HepG2 (cell line): Measurements from ENCODE around the gene HDAC5. TPM values are rescaled to one million over a fixed set of nuclear protein-coding genes. Genes with fewer than 3 reads are reported as not detected.

ENCODE experiments used
- BCL6 ChIP-seq: IDR thresholded peaks from 2 replicates; pipeline ENCODE4 v1.6.1; 2016; ENCODE audit warnings: missing genetic modification reagents, missing compliant biosample characterization
- CREBL2 ChIP-seq: sonication (generic); formaldehyde crosslinking; IDR thresholded peaks from 2 replicates; pipeline ENCODE4 v1.8.1; 2023; ENCODE audit warnings: missing genetic modification reagents, mild to moderate bottlenecking, borderline replicate concordance
- E2F5 ChIP-seq: sonication (generic); formaldehyde crosslinking; conservative IDR thresholded peaks from 2 replicates; pipeline ENCODE4 v1.4.0; 2020; ENCODE audit warnings: missing genetic modification reagents
- FOSL2 ChIP-seq: sonication (generic); formaldehyde crosslinking; IDR thresholded peaks from 2 replicates; pipeline ENCODE4 v1.4.0; 2020; ENCODE audit warnings: missing genetic modification reagents
- FOXP1 ChIP-seq, 2 experiments: fragments of 450-650 bp in 1 of 2; IDR thresholded peaks; 2 replicates each; pipeline ENCODE4 v1.6.1; 2017 to 2018; ENCODE audit warnings: antibody characterized with exemption in 1 of 2
- HDAC1 ChIP-seq: sonication (generic); formaldehyde crosslinking; IDR thresholded peaks from 2 replicates; pipeline ENCODE4 v1.5.1; 2020; ENCODE audit warnings: mild to moderate bottlenecking, missing genetic modification reagents
- HES4 ChIP-seq: sonication (generic); formaldehyde crosslinking; IDR thresholded peaks from 2 replicates; pipeline ENCODE4 v1.9.0; 2021; ENCODE audit warnings: mild to moderate bottlenecking, missing genetic modification reagents, borderline replicate concordance
- HNF4A ChIP-seq: sonication (generic); formaldehyde crosslinking; IDR thresholded peaks from 2 replicates; pipeline ENCODE4 v1.4.0; 2020; ENCODE audit warnings: missing genetic modification reagents
- JUN ChIP-seq: sonication (generic); formaldehyde crosslinking; IDR thresholded peaks from 2 replicates; pipeline ENCODE4 v1.4.0; 2020; ENCODE audit warnings: mild to moderate bottlenecking, missing genetic modification reagents
- KDM4B ChIP-seq: sonication (generic); formaldehyde crosslinking; IDR thresholded peaks from 2 replicates; pipeline ENCODE4 v1.4.0; 2020; ENCODE audit warnings: missing genetic modification reagents
- MAF1 ChIP-seq: sonication (generic); formaldehyde crosslinking; IDR thresholded peaks from 2 replicates; pipeline ENCODE4 v1.5.0; 2020; ENCODE audit warnings: missing genetic modification reagents, borderline replicate concordance
- MXI1 ChIP-seq: IDR thresholded peaks from 3 replicates; pipeline ENCODE4 v1.6.1; 2012; ENCODE audit warnings: low read depth, low read length, inconsistent platforms, borderline replicate concordance
- POGK ChIP-seq: sonication (generic); formaldehyde crosslinking; conservative IDR thresholded peaks from 2 replicates; pipeline ENCODE4 v1.8.0; 2022; ENCODE audit warnings: mild to moderate bottlenecking, moderate library complexity, missing genetic modification reagents
- POGZ ChIP-seq: sonication (generic); formaldehyde crosslinking; IDR thresholded peaks from 2 replicates; pipeline ENCODE4 v1.4.0; 2020; ENCODE audit warnings: mild to moderate bottlenecking, missing genetic modification reagents
- PPARG ChIP-seq: conservative IDR thresholded peaks from 2 replicates; pipeline ENCODE4 v1.6.1; 2016; ENCODE audit warnings: missing biosample characterization, missing genetic modification reagents
- SRY ChIP-seq: sonication (generic); formaldehyde crosslinking; IDR thresholded peaks from 2 replicates; pipeline ENCODE4 v1.8.0; 2022; ENCODE audit warnings: mild to moderate bottlenecking, missing genetic modification reagents
- TIGD3 ChIP-seq: sonication (generic); formaldehyde crosslinking; IDR thresholded peaks from 2 replicates; pipeline ENCODE4 v1.5.1; 2020; ENCODE audit warnings: mild to moderate bottlenecking, missing genetic modification reagents, borderline replicate concordance
- TOPORS ChIP-seq: sonication (generic); formaldehyde crosslinking; IDR thresholded peaks from 2 replicates; pipeline ENCODE4 v1.8.0; 2023; ENCODE audit warnings: mild to moderate bottlenecking, missing genetic modification reagents
- ZBTB3 ChIP-seq: sonication (generic); formaldehyde crosslinking; IDR thresholded peaks from 2 replicates; pipeline ENCODE4 v1.4.0; 2020; ENCODE audit warnings: low read depth, mild to moderate bottlenecking, moderate library complexity, missing genetic modification reagents, borderline replicate concordance
- ZBTB7B ChIP-seq: sonication (generic); formaldehyde crosslinking; IDR thresholded peaks from 2 replicates; pipeline ENCODE4 v1.4.0; 2020; ENCODE audit warnings: missing genetic modification reagents
- ZFP41 ChIP-seq: sonication (generic); formaldehyde crosslinking; IDR thresholded peaks from 2 replicates; pipeline ENCODE4 v1.4.0; 2020; ENCODE audit warnings: mild to moderate bottlenecking, missing genetic modification reagents, borderline replicate concordance
- ZMAT5 ChIP-seq: sonication (generic); formaldehyde crosslinking; IDR thresholded peaks from 2 replicates; pipeline ENCODE4 v1.5.0; 2020; ENCODE audit warnings: mild to moderate bottlenecking, low read depth, missing genetic modification reagents, borderline replicate concordance
- ZNF619 ChIP-seq: sonication (generic); formaldehyde crosslinking; IDR thresholded peaks from 2 replicates; pipeline ENCODE4 v1.4.0; 2020; ENCODE audit warnings: mild to moderate bottlenecking, missing genetic modification reagents
- ZNF770 ChIP-seq: sonication (generic); formaldehyde crosslinking; IDR thresholded peaks from 2 replicates; pipeline ENCODE4 v1.5.0; 2020; ENCODE audit warnings: mild to moderate bottlenecking, missing genetic modification reagents
- polyA plus RNA-seq, 8 experiments: library from polyadenylated mRNA; depleted of rRNA in 3 of 8; stranded (reverse) in 7 of 8; unstranded in 1 of 8; fragments of >200 nt; fragmentation: Illumina TruSeq in 4 of 8; extraction: Trizol in 4 of 8; gene quantifications; 2 replicates each; pipeline versions ENCODE4 v1.2.1 to v1.2.3, GENCODE V29; 2011 to 2016; ENCODE audit warnings: low read depth in 4 of 8, missing spikeins in 1 of 8, mixed read lengths in 1 of 8; ENCODE audit not compliant: insufficient read depth in 1 of 8
- total RNA-seq, 5 experiments: library from RNA; depleted of rRNA; stranded (reverse); fragments of >200 nt; fragmentation: Illumina TruSeq; extraction: Trizol; gene quantifications; 2 replicates each; pipeline ENCODE4 v1.2.3, GENCODE V29; 2016; ENCODE audit warnings: low read depth in 1 of 5

HDAC5 gene
- total and polyA plus RNA-seq, 2 of the 13 experiments (the other 11 are each of a cell fraction or from before 2014, with no cell fraction given), result 46.4 to 85.4 TPM

- TF ChIP-seq PPARG (CRISPR knock-in tag), result peak; percentile 58; the same call in 1 of the 2 replicates
- TF ChIP-seq ZFP41 (CRISPR knock-in tag), result no peak; the same call in 1 of the 2 replicates
- TF ChIP-seq ZBTB3 (CRISPR knock-in tag), result peak; percentile 92; the same call in 1 of the 2 replicates
- peak; percentile 95 for TF ChIP-seq HDAC1 (CRISPR knock-in tag)
- no peak for TF ChIP-seq MAF1 (CRISPR knock-in tag)
- peak; percentile 70; the same call in 1 of the 2 replicates for TF ChIP-seq JUN (CRISPR knock-in tag)
- TF ChIP-seq ZBTB7B (CRISPR knock-in tag), result peak; percentile 85
- TF ChIP-seq MXI1, result peak; percentile 73; the same call in 1 of the 3 replicates
- peak; percentile 69 for TF ChIP-seq BCL6 (CRISPR knock-in tag)
- TF ChIP-seq HES4 (CRISPR knock-in tag), result no peak
- TF ChIP-seq FOSL2, result peak; percentile 51
- TF ChIP-seq ZNF619, result peak; percentile 87; the same call in 1 of the 2 replicates
- peak; percentile 89 for TF ChIP-seq HNF4A
- 0 out of 2 replicates have a peak, but pooled peaks have one; percentile 52 for TF ChIP-seq TOPORS (CRISPR knock-in tag)
- peak; percentile 100 for TF ChIP-seq POGK (CRISPR knock-in tag)
- 0 out of 2 replicates have a peak, but pooled peaks have one; percentile 19 for TF ChIP-seq CREBL2 (CRISPR knock-in tag)
- peak; percentile 42; the same call in 1 of the 2 replicates for TF ChIP-seq KDM4B (CRISPR knock-in tag)
- TF ChIP-seq POGZ (CRISPR knock-in tag), result no peak; the same call in 1 of the 2 replicates
- TF ChIP-seq FOXP1 (IDR thresholded peaks at IDR 0.05), result no peak
- peak; percentile 58 for TF ChIP-seq FOXP1 (CRISPR knock-in tag; IDR thresholded peaks at IDR 0.05)
- peak; percentile 83 for TF ChIP-seq SRY
- 0 out of 2 replicates have a peak, but pooled peaks have one; percentile 35 for TF ChIP-seq TIGD3 (CRISPR knock-in tag)
- peak; percentile 81 for TF ChIP-seq ZNF770 (CRISPR knock-in tag)
- no peak for TF ChIP-seq ZMAT5
- no peak for TF ChIP-seq E2F5 (CRISPR knock-in tag)
Observed at GRCh38 chr17:44133918-44134476, 10.6 kb upstream of the HDAC5 start (continued).
